Esophagus muscularis mucosa (tissue), 4 donors: ENCODE measurements around the gene MALSU1. TPM values are rescaled to one million over a fixed set of nuclear protein-coding genes. Genes with fewer than 3 reads are reported as not detected.

Experiments used
- DNase-seq: peaks from one replicate; pipeline ENCODE4 v3.0.0-alpha.2; 2017; ENCODE audit errors: extremely low spot score
- H3K27ac ChIP-seq, 4 donors: fragments of 200-600 bp; sonication (generic); replicated peaks in 1 of 4; 1 replicate in 3 of 4; 2 replicates in 1 of 4; pipeline ENCODE4 v1.5.1; 2016 to 2019; ENCODE audit warnings: mild to moderate bottlenecking in 1 of 4
- H3K27me3 ChIP-seq, 4 donors: fragments of 200-600 bp; sonication (generic); one replicate each; pipeline versions ENCODE4 v1.5.1 to v1.6.0; 2016 to 2019
- H3K36me3 ChIP-seq, 4 donors: fragments of 200-600 bp; sonication (generic); one replicate each; pipeline ENCODE4 v1.5.1; 2016 to 2019
- H3K4me1 ChIP-seq, 4 donors: fragments of 200-600 bp; sonication (generic); one replicate each; pipeline ENCODE4 v1.5.1; 2016 to 2019
- H3K4me3 ChIP-seq, 4 donors: fragments of 200-600 bp; sonication (generic); 1 replicate in 2 of 4; 2 replicates in 2 of 4; pipeline ENCODE4 v1.5.1; 2016 to 2019; ENCODE audit warnings: mild to moderate bottlenecking in 4 of 4, moderate library complexity in 1 of 4
- H3K9me3 ChIP-seq, 4 donors: fragments of 200-600 bp; sonication (generic); 1 replicate in 3 of 4; 2 replicates in 1 of 4; pipeline ENCODE4 v1.5.1; 2016 to 2019
- EP300 ChIP-seq: sonication (generic); formaldehyde crosslinking; IDR thresholded peaks from one replicate; pipeline ENCODE4 v1.6.1; 2017; ENCODE audit warnings: antibody characterized with exemption
- POLR2A ChIP-seq: fragments of 450-650 bp; IDR thresholded peaks from one replicate; pipeline ENCODE4 v1.6.1; 2017; ENCODE audit warnings: antibody characterized with exemption, moderate library complexity, mild to moderate bottlenecking, low read depth
- POLR2AphosphoS5 ChIP-seq, 2 donors: sonication (generic); formaldehyde crosslinking; IDR thresholded peaks; one replicate each; pipeline ENCODE4 v1.6.1; 2017; ENCODE audit warnings: antibody characterized with exemption in 2 of 2
- WGBS: methylation state at CpG from one replicate; pipeline ENCODE4 v1.1.5; 2018; 5-methylcytosine and 5-hydroxymethylcytosine counted together
- intact Hi-C: fragments of 100-400 bp; cut with DNase I; formaldehyde crosslinking; loops from one replicate; pipeline ENCODE4 v1.15.1; 2023
- total RNA-seq, 4 donors: library from RNA; depleted of rRNA; stranded (reverse); fragments of >200 nt; gene quantifications; one replicate each; pipeline versions ENCODE4 v1.1.0 to v1.2.1, GENCODE V29; 2016
- TF ChIP-seq, protein P1 (sequence below), 3 experiments: fragments of 200-600 bp in 2 of 3; fragments of 450-650 bp in 1 of 3; sonication (generic) in 2 of 3; IDR thresholded peaks; one replicate each; pipeline ENCODE4 v1.5.1; 2017 to 2019; ENCODE audit warnings: antibody characterized with exemption in 3 of 3, mild to moderate bottlenecking in 2 of 3, moderate library complexity in 1 of 3

Gene MALSU1
- total RNA-seq, 4 donors from 2014 or later = 39.0 to 74.2 (median 63.3) TPM

DNA sequence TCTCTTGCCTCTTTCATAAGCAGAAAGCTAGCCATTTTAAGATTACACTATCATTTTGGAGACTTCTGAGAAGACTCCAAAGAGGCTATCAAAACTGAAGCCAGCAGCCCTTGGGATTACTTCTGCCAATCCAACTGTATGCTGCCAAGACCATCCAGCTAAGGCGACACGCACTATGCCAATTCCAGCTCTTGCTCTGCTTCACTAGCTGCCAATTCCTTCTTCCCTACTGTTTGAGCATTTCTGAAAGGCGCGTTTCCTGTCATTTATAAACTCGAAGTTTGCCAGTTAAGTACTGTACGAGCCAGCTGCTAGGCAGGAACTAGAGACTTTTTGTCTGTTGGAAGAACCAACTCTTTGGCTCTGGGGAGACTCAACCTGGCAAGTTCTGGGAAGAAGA lies 36.5 kb downstream of the MALSU1 start:
- intact Hi-C loops = no loop called here
- 73% methylated on average over 6 of the region's 6 CpGs for WGBS

GRCh38 chr7:23336086-23336485 lies 36.9 kb downstream of the MALSU1 start:
- intact Hi-C loops = no loop called here
- H3K27me3 ChIP-seq = no peaks in the 10 kb centered on the region
- no peak overlapping the region for H3K4me3 ChIP-seq
- H3K27ac ChIP-seq = no peak overlapping the region
- H3K9me3 ChIP-seq = no peaks in the 10 kb centered on the region
- TF ChIP-seq EP300 = no peak
- no peak for TF ChIP-seq POLR2AphosphoS5 (IDR thresholded peaks at IDR 0.05)
- no peak for TF ChIP-seq POLR2A
- TF ChIP-seq, protein P1, sequence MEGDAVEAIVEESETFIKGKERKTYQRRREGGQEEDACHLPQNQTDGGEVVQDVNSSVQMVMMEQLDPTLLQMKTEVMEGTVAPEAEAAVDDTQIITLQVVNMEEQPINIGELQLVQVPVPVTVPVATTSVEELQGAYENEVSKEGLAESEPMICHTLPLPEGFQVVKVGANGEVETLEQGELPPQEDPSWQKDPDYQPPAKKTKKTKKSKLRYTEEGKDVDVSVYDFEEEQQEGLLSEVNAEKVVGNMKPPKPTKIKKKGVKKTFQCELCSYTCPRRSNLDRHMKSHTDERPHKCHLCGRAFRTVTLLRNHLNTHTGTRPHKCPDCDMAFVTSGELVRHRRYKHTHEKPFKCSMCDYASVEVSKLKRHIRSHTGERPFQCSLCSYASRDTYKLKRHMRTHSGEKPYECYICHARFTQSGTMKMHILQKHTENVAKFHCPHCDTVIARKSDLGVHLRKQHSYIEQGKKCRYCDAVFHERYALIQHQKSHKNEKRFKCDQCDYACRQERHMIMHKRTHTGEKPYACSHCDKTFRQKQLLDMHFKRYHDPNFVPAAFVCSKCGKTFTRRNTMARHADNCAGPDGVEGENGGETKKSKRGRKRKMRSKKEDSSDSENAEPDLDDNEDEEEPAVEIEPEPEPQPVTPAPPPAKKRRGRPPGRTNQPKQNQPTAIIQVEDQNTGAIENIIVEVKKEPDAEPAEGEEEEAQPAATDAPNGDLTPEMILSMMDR (IDR thresholded peaks at IDR 0.05) = no peak
- 85% methylated on average over 3 of the region's 3 CpGs for WGBS
- no peak for DNase-seq
- no peaks in the 10 kb centered on the region for H3K36me3 ChIP-seq
- H3K4me1 ChIP-seq = peaks cover 16 to 29% (median 22%) of the 10 kb centered on the region in 4 donors

More for the DNA sequence above, 36.5 kb downstream of the MALSU1 start:
- Histone ChIP-seq H3K4me1 (peaks cover 16 to 29% (median 22%) of the 10 kb centered on the region in 4 donors), H3K36me3 (no peaks in the 10 kb centered on the region), H3K9me3 (no peaks in the 10 kb centered on the region), H3K4me3 (no peak overlapping the region), H3K27me3 (no peaks in the 10 kb centered on the region), H3K27ac (no peak overlapping the region)
- no peak for TF ChIP-seq EP300
- TF ChIP-seq POLR2A = no peak
- no peak for TF ChIP-seq POLR2AphosphoS5 (IDR thresholded peaks at IDR 0.05)
- TF ChIP-seq, protein P1 (IDR thresholded peaks at IDR 0.05) = no peak
- DNase-seq = no peak

- Histone ChIP-seq H3K9me3 (no peaks in the 10 kb centered on the region), H3K36me3 (no peaks in the 10 kb centered on the region), H3K4me3 (no peak overlapping the region), H3K4me1 (peaks cover 16 to 29% (median 22%) of the 10 kb centered on the region in 4 donors), H3K27me3 (no peaks in the 10 kb centered on the region), H3K27ac (no peak overlapping the region)
- no peak for DNase-seq
- TF ChIP-seq POLR2AphosphoS5 (IDR thresholded peaks at IDR 0.05) = no peak
- TF ChIP-seq, protein P1 (IDR thresholded peaks at IDR 0.05) = no peak
- no peak for TF ChIP-seq EP300
- no peak for TF ChIP-seq POLR2A
- 78% methylated on average over 6 of the region's 6 CpGs for WGBS
- intact Hi-C loops = no loop called here
Observed at GRCh38 chr7:23336799-23337283, 37.7 kb downstream of the MALSU1 start.

DNA sequence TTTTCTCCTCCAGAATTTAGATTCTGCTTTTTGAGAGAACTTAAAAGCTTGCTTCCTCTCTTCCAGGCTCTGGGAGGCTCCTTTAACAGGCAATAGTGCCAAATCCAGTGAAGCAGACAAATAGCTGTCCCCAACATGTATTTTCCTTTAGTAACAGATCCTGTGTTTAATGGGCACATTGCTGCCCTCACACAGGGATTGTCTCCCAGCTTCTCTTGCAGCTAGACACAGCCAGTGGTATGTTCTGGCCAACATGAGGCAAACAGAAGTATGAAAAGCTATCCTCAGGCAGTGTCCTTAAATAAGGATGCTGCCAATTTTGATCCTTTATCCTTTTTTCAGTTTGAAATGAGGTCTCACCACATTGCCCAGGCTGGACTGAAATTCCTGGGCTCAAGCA lies 38.2 kb downstream of the MALSU1 start:
- H3K27ac ChIP-seq = no peak overlapping the region
- TF ChIP-seq EP300 = no peak
- no peak for TF ChIP-seq POLR2A
- no peak for TF ChIP-seq POLR2AphosphoS5 (IDR thresholded peaks at IDR 0.05)
- TF ChIP-seq, protein P1 (IDR thresholded peaks at IDR 0.05) = no peak
- intact Hi-C loops = no loop called here

DNA sequence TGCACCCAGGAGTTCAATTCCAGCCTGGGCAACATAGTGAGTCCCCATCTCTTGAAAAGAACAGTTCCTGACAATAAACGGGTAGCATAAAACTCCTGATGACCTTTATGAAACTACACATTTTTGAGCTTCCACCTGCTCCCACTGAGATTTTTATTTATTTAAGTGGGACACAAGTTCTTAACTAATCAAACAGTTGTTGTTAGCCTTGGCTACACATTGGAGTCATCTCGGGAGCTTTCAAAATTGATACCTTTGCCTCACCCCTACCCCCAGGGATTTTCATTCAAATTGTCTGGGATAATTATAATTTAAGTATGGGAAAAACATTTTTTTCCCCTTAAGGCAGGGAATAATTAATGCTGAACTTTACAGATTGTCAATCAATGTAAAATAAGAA lies 39.3 kb downstream of the MALSU1 start:
- H3K4me1 ChIP-seq = peaks cover 16 to 22% (median 17%) of the 10 kb centered on the region in 4 donors
- WGBS = 89% methylated on average over 2 of the region's 2 CpGs
- intact Hi-C loops = no loop called here

More for the DNA sequence above, 38.2 kb downstream of the MALSU1 start:
- Histone ChIP-seq H3K4me1 (peaks cover 16 to 26% (median 22%) of the 10 kb centered on the region in 4 donors), H3K27me3 (no peaks in the 10 kb centered on the region), H3K9me3 (no peaks in the 10 kb centered on the region), H3K4me3 (no peak overlapping the region), H3K36me3 (no peaks in the 10 kb centered on the region)
- no peak for DNase-seq

More for the DNA sequence above, 39.3 kb downstream of the MALSU1 start:
- H3K4me3 ChIP-seq = no peak overlapping the region
- H3K27me3 ChIP-seq = no peaks in the 10 kb centered on the region
- no peak overlapping the region for H3K27ac ChIP-seq
- H3K36me3 ChIP-seq = no peaks in the 10 kb centered on the region
- DNase-seq = no peak
- TF ChIP-seq EP300 (no peak), POLR2A (no peak), POLR2AphosphoS5 (IDR thresholded peaks at IDR 0.05) (no peak)
- TF ChIP-seq, protein P1 (IDR thresholded peaks at IDR 0.05) = no peak
- no peaks in the 10 kb centered on the region for H3K9me3 ChIP-seq
